ENCODE measurements around the gene SLC6A4.

DNA sequence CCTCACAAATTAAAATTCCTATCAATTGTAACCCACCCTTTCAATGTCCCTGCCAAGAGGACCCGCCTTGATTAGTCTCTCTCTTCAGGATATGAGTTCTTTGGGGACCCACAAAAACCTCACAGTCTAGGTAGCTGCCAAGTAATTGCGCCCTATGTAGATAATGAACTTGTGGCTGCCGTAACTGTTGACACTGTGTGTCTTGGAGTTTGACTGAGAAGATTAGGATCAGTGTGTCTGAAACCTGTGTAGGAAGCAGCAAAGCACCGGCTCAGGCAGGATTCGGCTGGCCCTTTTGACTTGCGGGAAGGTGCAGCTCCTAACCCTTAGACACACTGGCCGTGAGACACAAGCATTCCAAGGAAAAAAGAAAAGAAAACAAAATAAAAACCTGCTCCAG is 17.8 kb upstream of the SLC6A4 start:
- TF ChIP-seq, protein P1, sequence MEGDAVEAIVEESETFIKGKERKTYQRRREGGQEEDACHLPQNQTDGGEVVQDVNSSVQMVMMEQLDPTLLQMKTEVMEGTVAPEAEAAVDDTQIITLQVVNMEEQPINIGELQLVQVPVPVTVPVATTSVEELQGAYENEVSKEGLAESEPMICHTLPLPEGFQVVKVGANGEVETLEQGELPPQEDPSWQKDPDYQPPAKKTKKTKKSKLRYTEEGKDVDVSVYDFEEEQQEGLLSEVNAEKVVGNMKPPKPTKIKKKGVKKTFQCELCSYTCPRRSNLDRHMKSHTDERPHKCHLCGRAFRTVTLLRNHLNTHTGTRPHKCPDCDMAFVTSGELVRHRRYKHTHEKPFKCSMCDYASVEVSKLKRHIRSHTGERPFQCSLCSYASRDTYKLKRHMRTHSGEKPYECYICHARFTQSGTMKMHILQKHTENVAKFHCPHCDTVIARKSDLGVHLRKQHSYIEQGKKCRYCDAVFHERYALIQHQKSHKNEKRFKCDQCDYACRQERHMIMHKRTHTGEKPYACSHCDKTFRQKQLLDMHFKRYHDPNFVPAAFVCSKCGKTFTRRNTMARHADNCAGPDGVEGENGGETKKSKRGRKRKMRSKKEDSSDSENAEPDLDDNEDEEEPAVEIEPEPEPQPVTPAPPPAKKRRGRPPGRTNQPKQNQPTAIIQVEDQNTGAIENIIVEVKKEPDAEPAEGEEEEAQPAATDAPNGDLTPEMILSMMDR (optimal IDR thresholded peaks at IDR 0.05 in 1 of 3, IDR thresholded peaks at IDR 0.05 in 1 of 3, conservative IDR thresholded peaks at IDR 0.05 in 1 of 3; ENCODE audit: extremely low read depth in 1 of 3, insufficient read depth in 2 of 3, low read length in 3 of 3): no peak
- TF ChIP-seq EZH2 (IDR thresholded peaks at IDR 0.05; ENCODE audit: low read length): no peak

Measured in keratinocyte (primary cell).